Left lung (tissue), 10 donors: ENCODE measurements around the gene ASB4. TPM values are rescaled to one million over a fixed set of nuclear protein-coding genes. Genes with fewer than 3 reads are reported as not detected.

Source experiments
- ATAC-seq: fragments of 200-7000 bp; cut with Tn5 transposase; one replicate; pipeline ENCODE4 v1.9.1; 2020; ENCODE audit warnings: moderate library complexity
- DNase-seq, 4 donors: peaks; one replicate each; pipeline ENCODE4 v3.0.0-alpha.2; 2013 to 2020
- H3K27ac ChIP-seq, 2 donors: fragments of 200-600 bp; sonication (generic) in 1 of 2; one replicate each; pipeline versions ENCODE4 v1.5.0 to v1.8.0; 2020 to 2021
- H3K27me3 ChIP-seq, 2 donors: fragments of 200-600 bp; sonication (generic) in 1 of 2; one replicate each; pipeline versions ENCODE4 v1.5.0 to v1.8.0; 2020 to 2021
- H3K36me3 ChIP-seq, 2 donors: fragments of 200-600 bp; sonication (generic) in 1 of 2; one replicate each; pipeline versions ENCODE4 v1.5.0 to v1.8.0; 2020 to 2021
- H3K4me1 ChIP-seq, 2 donors: fragments of 200-600 bp; one replicate each; pipeline ENCODE4 v1.8.0; 2021
- H3K4me3 ChIP-seq, 2 donors: fragments of 200-600 bp; sonication (generic) in 1 of 2; one replicate each; pipeline versions ENCODE4 v1.5.0 to v1.8.0; 2020 to 2021; ENCODE audit warnings: mild to moderate bottlenecking in 1 of 2
- H3K9me3 ChIP-seq, 2 donors: fragments of 200-600 bp; sonication (generic) in 1 of 2; one replicate each; pipeline versions ENCODE4 v1.5.0 to v1.8.0; 2020 to 2021
- CTCF ChIP-seq, 2 donors: fragments of 200-600 bp; sonication (generic) in 1 of 2; IDR thresholded peaks; one replicate each; pipeline versions ENCODE4 v1.5.0 to v1.8.0; 2021; ENCODE audit warnings: antibody characterized with exemption in 2 of 2
- intact Hi-C, 2 donors: fragments of 100-400 bp; cut with DNase I; formaldehyde crosslinking; loops; one replicate each; pipeline versions ENCODE4 v1.11.2 to v1.14.2; 2022
- polyA plus RNA-seq, 6 donors: library from polyadenylated mRNA; unstranded; fragments of 120-200 nt; gene quantifications; one replicate each; pipeline ENCODE4 v1.2.1, GENCODE V29; 2013; ENCODE audit not compliant: insufficient read length in 6 of 6
- total RNA-seq, 2 donors: library from RNA; stranded (reverse); fragmentation: NEBNext Ultra II Directional; extraction: Animal tissue kit (Norgen Biotek cat#: 25700); gene quantifications; one replicate each; pipeline ENCODE4 v1.2.1, GENCODE V29; 2021
- donor health status: DM: no; HTN: yes; CAD: no.
- donor health status: DM: no; HTN: no; CAD: no.

Gene ASB4
- total and polyA plus RNA-seq, 8 donors, result 0.10 to 1.6 (median 0.87) TPM

- H3K4me1 ChIP-seq, result no peaks in the 10 kb centered on the region
- intact Hi-C loops, result no loop called here
- peaks cover 0 to 5% of the 10 kb centered on the region in 2 donors for H3K36me3 ChIP-seq
- no peaks in the 10 kb centered on the region for H3K27me3 ChIP-seq
- no peak overlapping the region for H3K27ac ChIP-seq
- H3K4me3 ChIP-seq, result no peak overlapping the region
- ATAC-seq (no peak), DNase-seq (peak in 1 of 4 donors; percentile 43)
- no peaks in the 10 kb centered on the region for H3K9me3 ChIP-seq
- TF ChIP-seq CTCF (IDR thresholded peaks at IDR 0.05), result no peak
These were observed 93.6 kb downstream of the ASB4 start for GRCh38 chr7:95579318-95579717.

GRCh38 chr7:95581467-95581866, 95.7 kb downstream of the ASB4 start:
- H3K27ac ChIP-seq, result no peak overlapping the region
- H3K4me1 ChIP-seq, result no peaks in the 10 kb centered on the region
- no peak for DNase-seq
- peaks cover 0 to 26% of the 10 kb centered on the region in 2 donors for H3K36me3 ChIP-seq
- H3K9me3 ChIP-seq, result no peaks in the 10 kb centered on the region
- intact Hi-C loops, result no loop called here
- H3K4me3 ChIP-seq, result no peak overlapping the region
- ATAC-seq, result no peak
- no peaks in the 10 kb centered on the region for H3K27me3 ChIP-seq
- TF ChIP-seq CTCF (IDR thresholded peaks at IDR 0.05), result no peak

GRCh38 chr7:95582578-95583293, 97.0 kb downstream of the ASB4 start:
- H3K36me3 ChIP-seq, result peaks cover 0 to 39% of the 10 kb centered on the region in 2 donors
- H3K4me1 ChIP-seq, result peaks cover 0 to 10% of the 10 kb centered on the region in 2 donors
- no peak overlapping the region for H3K4me3 ChIP-seq
- ATAC-seq (no peak), DNase-seq (no peak)
- H3K27me3 ChIP-seq, result no peaks in the 10 kb centered on the region
- no peak overlapping the region for H3K27ac ChIP-seq
- TF ChIP-seq CTCF (IDR thresholded peaks at IDR 0.05), result no peak
- no peaks in the 10 kb centered on the region for H3K9me3 ChIP-seq
- intact Hi-C loops, result no loop called here

GRCh38 chr7:95583834-95584621, 98.3 kb downstream of the ASB4 start:
- TF ChIP-seq CTCF (IDR thresholded peaks at IDR 0.05), result no peak
- Histone ChIP-seq H3K4me1 (peaks cover 0 to 22% of the 10 kb centered on the region in 2 donors), H3K27me3 (no peaks in the 10 kb centered on the region), H3K27ac (no peak overlapping the region), H3K36me3 (peaks cover 0 to 51% of the 10 kb centered on the region in 2 donors), H3K4me3 (no peak overlapping the region), H3K9me3 (no peaks in the 10 kb centered on the region)
- DNase-seq (no peak), ATAC-seq (no peak)
- intact Hi-C loops, result no loop called here

- H3K36me3 ChIP-seq, result peaks cover 0 to 60% of the 10 kb centered on the region in 2 donors
- ATAC-seq (no peak), DNase-seq (no peak)
- intact Hi-C loops, result no loop called here
- TF ChIP-seq CTCF (IDR thresholded peaks at IDR 0.05), result no peak
- no peaks in the 10 kb centered on the region for H3K9me3 ChIP-seq
- H3K27ac ChIP-seq, result no peak overlapping the region
- H3K4me1 ChIP-seq, result peaks cover 0 to 30% of the 10 kb centered on the region in 2 donors
- no peak overlapping the region for H3K4me3 ChIP-seq
- no peaks in the 10 kb centered on the region for H3K27me3 ChIP-seq
These were observed 99.2 kb downstream of the ASB4 start for GRCh38 chr7:95584769-95585425.
